Activated CD4-positive, alpha-beta T cell treated with anti-CD3 and anti-CD28 coated beads, Interleukin-2, amount 50 U/mL, for 1 hour (primary cell): ENCODE data around the gene FBXL15.

Experiments
- DNase-seq: peaks from one replicate; pipeline ENCODE4 v3.0.0-alpha.2; 2020

The FBXL15 gene

GRCh38 chr10:102460836-102461186 lies 40.2 kb downstream of the FBXL15 start:
- no peak for DNase-seq

- DNase-seq, result peak; percentile 93
These were observed 40.8 kb downstream of the FBXL15 start for GRCh38 chr10:102461187-102462054.

- no peak for DNase-seq
These were observed 41.9 kb downstream of the FBXL15 start for GRCh38 chr10:102462512-102463054.

- no peak for DNase-seq
These were observed 43.3 kb downstream of the FBXL15 start for GRCh38 chr10:102463983-102464382.

DNA sequence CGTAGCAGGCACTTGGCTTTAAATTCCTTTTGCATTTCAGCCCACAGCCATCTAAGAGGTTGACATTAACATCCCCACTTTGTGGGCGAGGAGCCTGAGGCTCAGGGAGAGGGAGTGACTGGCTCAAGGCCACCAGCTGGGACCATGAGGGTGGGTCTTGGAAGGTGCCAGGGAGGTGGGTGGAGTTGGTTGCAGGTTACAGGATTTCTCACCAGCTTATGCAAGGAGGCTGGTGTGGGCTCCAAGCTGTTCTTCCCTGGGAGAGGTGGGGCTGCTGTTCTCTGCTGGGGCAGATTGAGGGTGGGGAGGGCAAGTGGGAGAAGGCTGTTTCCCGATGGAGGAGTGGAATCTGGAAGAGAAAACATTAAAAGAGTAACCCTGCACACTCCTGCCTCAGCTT lies 44.8 kb downstream of the FBXL15 start:
- DNase-seq, result no peak

DNA sequence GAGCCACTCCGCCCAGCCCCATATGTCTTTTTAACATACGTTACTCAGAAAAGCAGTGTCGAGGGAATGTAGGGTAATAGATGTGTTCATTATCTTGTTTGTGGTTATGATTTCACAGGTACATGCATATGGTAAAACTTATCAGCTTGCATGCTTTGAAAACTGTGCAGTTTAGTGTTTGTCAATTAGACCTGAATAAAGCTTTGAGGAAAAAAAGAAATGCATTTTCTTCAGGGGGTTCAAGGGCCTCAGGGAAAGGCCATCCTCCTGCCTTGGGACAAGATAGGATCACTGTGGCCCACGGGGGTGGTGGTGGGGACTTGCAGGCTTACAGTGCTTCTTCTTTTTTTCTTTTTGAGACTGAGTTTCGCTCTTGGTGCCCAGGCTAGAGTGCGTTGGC lies 46.7 kb downstream of the FBXL15 start:
- no peak for DNase-seq

DNA sequence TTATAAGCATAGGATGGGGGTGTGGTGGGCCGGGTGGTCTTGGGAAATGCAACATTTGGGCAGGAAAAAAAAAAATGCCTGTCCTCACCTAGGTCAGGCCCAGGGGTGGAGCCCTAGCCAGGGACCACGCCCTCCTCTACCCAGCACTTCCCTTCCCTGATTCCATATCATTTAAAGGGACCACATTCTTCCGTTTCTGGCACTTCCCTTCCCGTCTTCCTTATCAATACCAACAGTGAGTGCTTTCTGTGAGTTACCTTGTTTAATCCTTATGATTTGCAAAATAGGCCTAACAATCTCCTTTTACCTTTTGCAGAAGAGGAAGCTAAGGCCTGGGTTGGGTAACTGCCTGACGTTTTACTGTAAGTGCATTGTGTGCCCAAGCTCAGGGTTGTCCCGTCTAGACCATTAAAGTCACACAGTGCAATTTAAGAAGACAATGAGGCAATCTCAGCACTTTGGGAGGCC lies 47.4 kb downstream of the FBXL15 start:
- no peak for DNase-seq

GRCh38 chr10:102468683-102469082 lies 48.0 kb downstream of the FBXL15 start:
- no peak for DNase-seq

GRCh38 chr10:102470579-102471546 lies 50.2 kb downstream of the FBXL15 start:
- DNase-seq, result no peak
